H1 (cell line): ENCODE measurements around the gene KRT76.

Source experiments
- CREB1 ChIP-seq: IDR thresholded peaks from 2 replicates; pipeline ENCODE4 v1.6.1; 2012; ENCODE audit warnings: inconsistent platforms
- CTCF ChIP-seq, 3 experiments: IDR thresholded peaks; 1 replicate in 2 of 3; 2 replicates in 1 of 3; pipeline versions ENCODE4 v1.5.1 to v1.6.1; 2011; ENCODE audit warnings: low read length in 3 of 3, mild to moderate bottlenecking in 3 of 3, inconsistent platforms in 2 of 3, low read depth in 1 of 3, moderate library complexity in 1 of 3; ENCODE audit not compliant: insufficient read depth in 1 of 3; ENCODE audit errors: control extremely low read depth in 1 of 3
- MAX ChIP-seq: IDR thresholded peaks from 2 replicates; pipeline ENCODE4 v1.6.1; 2012; ENCODE audit warnings: inconsistent platforms
- POLR2A ChIP-seq, 2 experiments: IDR thresholded peaks; 1 replicate in 1 of 2; 2 replicates in 1 of 2; pipeline ENCODE4 v1.6.1; 2011; ENCODE audit warnings: low read depth in 2 of 2, low read length in 2 of 2, mild to moderate bottlenecking in 2 of 2; ENCODE audit errors: control extremely low read depth in 1 of 2
- RAD21 ChIP-seq, 2 experiments: IDR thresholded peaks in 1 of 2; conservative IDR thresholded peaks in 1 of 2; 2 replicates each; pipeline ENCODE4 v1.6.1; 2011; ENCODE audit warnings: low read depth in 2 of 2, low read length in 2 of 2, improper control_type of control experiment in 1 of 2, inconsistent platforms in 1 of 2, mild to moderate bottlenecking in 1 of 2, moderate library complexity in 1 of 2
- ZNF274 ChIP-seq: IDR thresholded peaks from 2 replicates; pipeline ENCODE4 v1.7.0; 2012; ENCODE audit warnings: low read length, borderline replicate concordance; ENCODE audit errors: extremely low read depth

GRCh38 chr12:52752516-52752915, 24.6 kb downstream of the KRT76 start:
- no peak for TF ChIP-seq ZNF274
- no peak for TF ChIP-seq CTCF (IDR thresholded peaks at IDR 0.05; ENCODE audit: control extremely low read depth in 1 of 3, insufficient read depth in 1 of 3, low read depth in 1 of 3, low read length in 3 of 3)
- no peak for TF ChIP-seq POLR2A (IDR thresholded peaks at IDR 0.05; ENCODE audit: control extremely low read depth in 1 of 2, low read depth in 2 of 2, low read length in 2 of 2)
- no peak for TF ChIP-seq RAD21 (IDR thresholded peaks at IDR 0.05 in 1 of 2, conservative IDR thresholded peaks at IDR 0.05 in 1 of 2; ENCODE audit: low read depth in 2 of 2, low read length in 2 of 2)
- TF ChIP-seq CREB1: no peak
- TF ChIP-seq MAX: no peak
